Neural progenitor cell (in vitro differentiated cells): ENCODE data around the gene PARD3B.

Source experiments
- EZH2 ChIP-seq: fragments of 200-600 bp; sonication (generic); IDR thresholded peaks from 2 replicates; pipeline ENCODE4 v1.6.1; 2017; ENCODE audit warnings: antibody characterized with exemption, mild to moderate bottlenecking, moderate library complexity
- EZH2phosphoT487 ChIP-seq: fragments of 200-600 bp; sonication (generic); IDR thresholded peaks from 2 replicates; pipeline ENCODE4 v1.6.1; 2017; ENCODE audit warnings: antibody characterized with exemption
- TF ChIP-seq, protein P1 (sequence below): fragments of 200-600 bp; sonication (generic); IDR thresholded peaks from 2 replicates; pipeline ENCODE4 v1.5.1; 2017; ENCODE audit warnings: antibody characterized with exemption, mild to moderate bottlenecking

- TF ChIP-seq, protein P1, sequence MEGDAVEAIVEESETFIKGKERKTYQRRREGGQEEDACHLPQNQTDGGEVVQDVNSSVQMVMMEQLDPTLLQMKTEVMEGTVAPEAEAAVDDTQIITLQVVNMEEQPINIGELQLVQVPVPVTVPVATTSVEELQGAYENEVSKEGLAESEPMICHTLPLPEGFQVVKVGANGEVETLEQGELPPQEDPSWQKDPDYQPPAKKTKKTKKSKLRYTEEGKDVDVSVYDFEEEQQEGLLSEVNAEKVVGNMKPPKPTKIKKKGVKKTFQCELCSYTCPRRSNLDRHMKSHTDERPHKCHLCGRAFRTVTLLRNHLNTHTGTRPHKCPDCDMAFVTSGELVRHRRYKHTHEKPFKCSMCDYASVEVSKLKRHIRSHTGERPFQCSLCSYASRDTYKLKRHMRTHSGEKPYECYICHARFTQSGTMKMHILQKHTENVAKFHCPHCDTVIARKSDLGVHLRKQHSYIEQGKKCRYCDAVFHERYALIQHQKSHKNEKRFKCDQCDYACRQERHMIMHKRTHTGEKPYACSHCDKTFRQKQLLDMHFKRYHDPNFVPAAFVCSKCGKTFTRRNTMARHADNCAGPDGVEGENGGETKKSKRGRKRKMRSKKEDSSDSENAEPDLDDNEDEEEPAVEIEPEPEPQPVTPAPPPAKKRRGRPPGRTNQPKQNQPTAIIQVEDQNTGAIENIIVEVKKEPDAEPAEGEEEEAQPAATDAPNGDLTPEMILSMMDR: no peak
- TF ChIP-seq EZH2 (no peak), EZH2phosphoT487 (no peak)
These were observed 825.5 kb downstream of the PARD3B start for GRCh38 chr2:205370726-205371125.
